ENCODE data around the gene DUSP14.

DUSP14 gene

GRCh38 chr17:37562016-37562745, 72.5 kb downstream of the DUSP14 start:
- ATAC-seq (replicated peaks; ENCODE audit: extremely low read depth, poor library complexity, severe bottlenecking) (no peak), DNase-seq (ENCODE audit: low spot score in 2 of 2) (no peak)
- Mint-ChIP-seq H3K4me3 (no peak overlapping the region), H3K4me1 (peaks cover 28% of the 10 kb centered on the region), H3K27ac (ENCODE audit: low read depth) (no peak overlapping the region), H3K36me3 (ENCODE audit: insufficient read depth) (peaks cover 64% of the 10 kb centered on the region), H3K9me3 (no peaks in the 10 kb centered on the region), H3K27me3 (no peaks in the 10 kb centered on the region)
